Measurements from ENCODE around the gene GRHL1.
"Not testable (repeated sequence)": the region's sequence is repeated elsewhere in the genome, so short reads cannot be mapped to it uniquely, and the experiment has no call there.

- not testable (repeated sequence) for TF ChIP-seq CTCF (IDR thresholded peaks at IDR 0.05; ENCODE audit: low read length); EZH2phosphoT487 (IDR thresholded peaks at IDR 0.05; ENCODE audit: low read length); EZH2 (optimal IDR thresholded peaks at IDR 0.05; ENCODE audit: low read depth, low read length)
Measured at GRCh38 chr2:10012366-10012962, 61.0 kb downstream of the GRHL1 start.
